GM12873 (cell line): ENCODE data around the gene CPA5.
A peak's percentile ranks its signal among the peaks of the same experiment; 100 is the strongest.

ENCODE experiments used
- CTCF ChIP-seq: IDR thresholded peaks from 2 replicates; pipeline ENCODE4 v1.5.1; 2012; ENCODE audit warnings: low read depth, mild to moderate bottlenecking, moderate library complexity, low read length, control low read depth; ENCODE audit not compliant: insufficient read depth; ENCODE audit errors: missing control alignments

CPA5 gene

DNA sequence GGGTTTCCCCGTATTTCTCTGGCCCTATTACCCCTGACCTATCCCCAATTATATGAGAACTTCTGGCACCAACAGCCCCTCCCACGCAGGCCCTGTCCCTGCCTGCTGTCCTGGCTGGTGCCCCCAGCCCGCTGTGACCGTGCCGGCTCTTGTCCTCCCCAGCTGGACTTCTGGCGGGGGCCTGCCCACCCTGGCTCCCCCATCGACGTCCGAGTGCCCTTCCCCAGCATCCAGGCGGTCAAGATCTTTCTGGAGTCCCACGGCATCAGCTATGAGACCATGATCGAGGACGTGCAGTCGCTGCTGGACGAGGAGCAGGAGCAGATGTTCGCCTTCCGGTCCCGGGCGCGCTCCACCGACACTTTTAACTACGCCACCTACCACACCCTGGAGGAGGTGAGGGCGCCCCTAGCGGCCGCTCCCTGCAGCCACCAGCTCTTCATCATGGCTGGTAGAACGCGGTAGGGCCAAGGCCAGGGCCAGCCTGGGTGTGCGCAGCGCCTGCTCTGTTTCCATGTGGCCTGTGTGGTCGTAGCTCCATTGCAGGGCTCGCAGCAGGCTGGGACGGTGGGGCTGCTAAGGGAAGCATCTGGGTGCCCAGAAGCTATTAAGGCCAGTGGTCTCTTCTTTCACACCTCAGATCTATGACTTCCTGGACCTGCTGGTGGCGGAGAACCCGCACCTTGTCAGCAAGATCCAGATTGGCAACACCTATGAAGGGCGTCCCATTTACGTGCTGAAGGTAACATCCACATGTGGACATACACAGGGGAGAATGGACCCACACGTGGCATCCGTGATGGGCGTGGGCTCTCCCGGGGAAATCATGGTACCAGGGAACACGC is 37.1 kb downstream of the CPA5 start:
- peak; percentile 14 for TF ChIP-seq CTCF

DNA sequence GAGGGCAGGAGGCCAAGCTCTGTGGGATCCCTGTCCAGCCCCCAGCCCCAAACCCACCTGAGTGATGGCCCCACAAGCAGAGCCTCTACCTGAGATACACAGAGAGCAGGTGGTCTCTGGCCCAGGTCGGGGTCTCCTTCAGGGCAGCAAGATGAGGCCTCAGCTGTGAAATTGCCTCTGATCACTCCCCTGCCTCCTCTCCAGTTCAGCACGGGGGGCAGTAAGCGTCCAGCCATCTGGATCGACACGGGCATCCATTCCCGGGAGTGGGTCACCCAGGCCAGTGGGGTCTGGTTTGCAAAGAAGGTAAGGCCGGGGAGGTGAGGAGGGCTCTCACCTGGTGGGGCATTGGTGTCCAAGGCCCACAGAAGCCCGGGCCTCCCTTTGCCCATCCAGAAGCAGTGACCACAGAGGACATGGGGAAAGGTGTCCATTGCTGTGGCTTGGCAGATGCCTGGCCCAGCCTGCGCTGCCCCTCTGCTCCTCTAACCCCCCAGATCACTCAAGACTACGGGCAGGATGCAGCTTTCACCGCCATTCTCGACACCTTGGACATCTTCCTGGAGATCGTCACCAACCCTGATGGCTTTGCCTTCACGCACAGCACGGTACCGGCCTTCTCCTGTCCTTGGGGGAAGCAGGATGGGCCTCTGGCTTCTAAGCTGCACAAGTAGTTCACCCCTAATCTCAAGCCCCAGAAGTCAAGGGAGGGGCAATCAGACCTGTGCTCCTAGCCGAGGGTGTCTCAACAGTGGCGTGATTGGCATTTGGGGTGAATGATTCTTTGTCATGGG is 38.8 kb downstream of the CPA5 start:
- TF ChIP-seq CTCF, result no peak

DNA sequence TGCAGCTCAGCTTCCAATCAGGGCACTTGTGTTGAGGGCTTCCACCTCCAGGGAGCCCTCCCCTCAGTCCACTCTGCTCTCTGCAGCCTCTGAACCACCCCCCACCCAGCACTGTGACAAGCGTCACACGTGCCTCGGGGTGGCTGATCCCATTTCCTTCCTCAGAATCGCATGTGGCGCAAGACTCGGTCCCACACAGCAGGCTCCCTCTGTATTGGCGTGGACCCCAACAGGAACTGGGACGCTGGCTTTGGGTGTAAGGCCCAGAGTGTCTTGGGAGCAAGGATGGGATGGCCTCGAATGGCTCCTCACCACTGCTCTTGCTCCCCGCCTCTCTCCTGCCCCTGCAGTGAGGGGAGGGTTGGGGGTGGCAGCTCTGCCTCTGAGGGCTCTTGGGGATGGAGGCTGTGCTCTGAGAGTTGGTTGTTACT is 39.8 kb downstream of the CPA5 start:
- no peak for TF ChIP-seq CTCF

DNA sequence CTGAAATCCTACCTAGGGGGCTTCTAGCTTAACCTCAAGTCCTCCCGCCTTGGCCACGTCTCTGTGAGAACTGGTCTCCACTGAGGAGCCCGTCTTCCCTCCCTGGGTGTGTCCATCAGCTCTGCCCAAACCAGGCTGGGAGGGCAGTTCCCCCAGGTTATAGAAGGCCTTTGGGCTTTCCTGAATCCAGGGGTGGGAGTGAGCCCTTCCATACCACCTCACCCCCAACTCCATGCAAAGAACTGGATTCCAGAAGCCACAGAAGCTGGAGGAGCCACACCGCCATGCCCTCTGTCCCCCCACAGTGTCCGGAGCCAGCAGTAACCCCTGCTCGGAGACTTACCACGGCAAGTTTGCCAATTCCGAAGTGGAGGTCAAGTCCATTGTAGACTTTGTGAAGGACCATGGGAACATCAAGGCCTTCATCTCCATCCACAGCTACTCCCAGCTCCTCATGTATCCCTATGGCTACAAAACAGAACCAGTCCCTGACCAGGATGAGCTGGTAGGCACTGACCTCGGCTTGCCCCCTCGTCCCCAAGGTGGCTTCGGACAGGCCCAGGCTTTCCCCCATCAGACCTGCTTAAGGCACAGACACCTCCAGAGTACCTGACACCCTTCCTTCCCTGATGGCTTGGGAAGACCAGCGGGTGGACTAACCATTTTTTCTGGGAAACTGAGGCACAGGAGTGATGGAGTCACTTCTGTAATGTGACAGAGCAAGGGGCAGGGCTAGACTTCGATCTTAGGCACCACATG is 40.4 kb downstream of the CPA5 start:
- no peak for TF ChIP-seq CTCF

GRCh38 chr7:130385600-130386066 is 41.0 kb downstream of the CPA5 start:
- TF ChIP-seq CTCF, result no peak

DNA sequence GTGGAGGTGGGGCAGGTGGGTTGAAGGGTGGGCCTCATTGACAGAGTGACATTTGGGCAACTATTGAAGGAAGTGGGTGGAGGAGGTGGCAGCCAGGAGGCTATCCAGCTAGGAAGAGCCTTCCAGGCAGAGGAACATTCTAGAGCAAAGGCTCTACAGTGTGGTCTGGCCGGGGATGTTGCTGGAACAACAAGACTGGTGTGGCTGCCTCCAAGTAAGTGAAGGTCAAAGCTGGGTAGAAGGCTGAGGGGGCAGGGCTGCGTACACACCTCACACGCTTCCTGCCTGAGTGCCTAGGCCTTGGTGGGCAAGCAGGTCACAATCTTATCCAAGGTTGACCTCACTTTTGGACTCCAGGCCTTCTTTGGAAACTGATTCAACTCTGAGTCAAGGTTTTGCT is 42.3 kb downstream of the CPA5 start:
- no peak for TF ChIP-seq CTCF

- no peak for TF ChIP-seq CTCF
Measured at GRCh38 chr7:130387306-130387627, 42.7 kb downstream of the CPA5 start.
